NCI-H2081 (cell line): ENCODE data around the gene VPS35.
A peak's percentile ranks its signal among the peaks of the same experiment; 100 is the strongest.

Experiments used
- DNase-seq, 2 experiments: peaks; one replicate each; lab custom pipeline; 2025; lab: John Stamatoyannopoulos, UW

The VPS35 gene

DNA sequence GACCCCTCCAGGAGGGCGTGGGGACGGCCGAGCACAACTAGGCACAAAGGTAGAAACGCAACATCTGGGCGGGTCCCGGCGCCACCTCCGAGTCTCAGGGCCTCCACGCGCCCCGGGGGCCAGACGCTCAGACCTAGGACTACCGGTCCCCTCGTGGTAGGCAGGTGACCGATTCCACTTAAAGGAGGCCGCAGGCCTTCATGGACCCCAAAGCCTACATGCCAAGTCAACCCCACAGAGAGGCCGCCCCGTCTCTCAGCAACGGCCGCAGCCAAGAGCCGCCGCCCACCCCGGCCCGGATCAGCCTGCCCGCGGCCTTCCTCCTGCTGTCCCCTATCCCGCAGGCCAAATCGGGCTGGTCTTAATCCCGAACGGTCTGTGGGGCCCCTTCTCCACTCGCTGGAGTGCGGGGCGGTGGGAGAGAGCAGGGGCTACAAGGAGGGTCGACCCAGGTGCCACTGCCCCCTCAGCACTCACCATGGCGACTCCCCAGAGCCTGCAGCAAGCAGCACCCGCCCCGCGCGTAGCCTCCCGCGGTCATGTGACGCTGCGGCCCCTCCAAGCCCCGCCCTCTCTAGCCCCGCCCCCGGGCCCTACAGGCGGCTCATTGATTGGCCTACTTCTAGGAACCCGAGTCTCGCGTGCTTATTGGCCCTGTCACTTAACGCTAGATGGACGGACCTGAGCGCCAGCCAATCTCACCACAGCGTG lies at the start of gene VPS35:
VPS35 (minus strand) TSS at position 525 of the 711 bp plus-strand sequence; CDS start at position 480, 45 bp downstream.
- DNase-seq: peak; percentile 95 to 96

DNA sequence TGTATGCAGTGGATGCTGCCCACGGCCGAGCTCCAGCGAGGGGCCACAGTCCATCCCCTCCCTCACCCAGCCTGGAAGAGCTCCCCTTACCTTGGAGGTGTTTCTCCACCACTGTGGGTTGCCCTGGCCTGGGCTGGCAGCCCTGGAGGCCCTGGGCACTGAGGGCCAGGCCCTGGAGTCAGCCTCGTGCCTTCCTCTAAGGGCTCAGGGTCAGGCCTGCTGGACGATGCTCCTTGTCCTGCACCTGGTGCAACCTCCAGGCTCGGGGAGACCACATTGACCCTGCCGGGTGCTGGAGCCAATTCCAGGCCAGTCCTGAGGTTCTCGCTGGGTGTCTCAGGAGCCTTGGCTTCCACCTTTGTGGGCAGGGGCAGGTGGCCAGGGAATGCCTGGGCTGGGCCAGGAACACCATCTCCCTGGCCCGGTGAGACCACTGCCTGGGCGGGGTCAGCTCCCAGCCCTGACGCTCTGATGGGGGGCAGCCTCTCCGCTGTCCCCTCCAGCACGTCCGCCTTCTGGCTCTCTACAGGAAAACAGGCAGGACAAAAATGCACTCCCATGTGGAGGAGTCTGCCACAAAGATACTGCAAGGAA lies 48.7 kb upstream of the VPS35 start:
- DNase-seq: no peak

DNA sequence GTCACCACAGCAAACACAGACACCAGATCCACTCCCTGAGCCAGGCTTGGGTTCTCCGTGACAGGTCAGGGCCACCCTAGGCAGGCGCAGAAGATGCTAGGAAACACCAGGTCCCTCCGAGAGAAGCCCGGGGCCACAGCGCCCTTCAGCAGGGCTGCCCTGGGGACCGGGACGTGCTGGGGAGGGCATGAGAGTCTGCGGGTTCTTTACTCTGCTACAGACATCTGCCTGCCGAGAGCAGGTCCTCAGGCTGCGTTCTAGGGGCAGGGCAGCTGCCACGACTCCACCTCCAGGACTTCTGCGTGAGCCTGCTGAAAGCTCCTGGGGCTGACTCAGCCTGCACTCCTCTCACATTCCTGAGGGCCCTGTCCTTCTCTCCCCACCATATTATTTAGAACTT lies 47.7 kb upstream of the VPS35 start:
- no peak for DNase-seq

DNA sequence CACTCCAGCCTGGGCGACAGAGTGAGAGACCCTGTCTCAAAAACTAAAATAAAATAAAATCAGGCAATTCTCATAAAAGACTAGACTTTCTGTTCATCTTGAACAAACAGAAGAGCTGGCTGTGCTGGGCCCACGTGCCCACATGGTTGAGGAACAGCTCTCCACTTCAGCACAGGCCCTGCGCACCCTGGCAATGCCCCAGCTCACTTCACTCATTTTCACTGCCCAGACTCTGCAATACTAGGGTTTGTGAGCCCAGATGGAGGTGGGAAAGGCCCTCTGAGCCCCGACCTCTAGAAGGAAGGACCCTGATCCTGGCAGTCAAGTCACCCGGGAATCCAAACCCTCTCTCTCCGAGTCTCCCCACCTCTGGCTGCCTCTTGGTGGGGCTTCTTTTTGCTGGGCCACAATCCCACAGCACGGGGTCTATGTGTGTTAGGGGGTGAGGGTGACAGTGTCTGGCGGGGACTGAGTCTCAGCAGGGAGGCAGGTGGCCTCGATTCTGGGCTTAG lies 44.4 kb upstream of the VPS35 start:
- DNase-seq: no peak

GRCh38 chr16:46732561-46732960 lies 43.6 kb upstream of the VPS35 start:
- no peak for DNase-seq

GRCh38 chr16:46731691-46732555 lies 42.9 kb upstream of the VPS35 start:
- DNase-seq: no peak

DNA sequence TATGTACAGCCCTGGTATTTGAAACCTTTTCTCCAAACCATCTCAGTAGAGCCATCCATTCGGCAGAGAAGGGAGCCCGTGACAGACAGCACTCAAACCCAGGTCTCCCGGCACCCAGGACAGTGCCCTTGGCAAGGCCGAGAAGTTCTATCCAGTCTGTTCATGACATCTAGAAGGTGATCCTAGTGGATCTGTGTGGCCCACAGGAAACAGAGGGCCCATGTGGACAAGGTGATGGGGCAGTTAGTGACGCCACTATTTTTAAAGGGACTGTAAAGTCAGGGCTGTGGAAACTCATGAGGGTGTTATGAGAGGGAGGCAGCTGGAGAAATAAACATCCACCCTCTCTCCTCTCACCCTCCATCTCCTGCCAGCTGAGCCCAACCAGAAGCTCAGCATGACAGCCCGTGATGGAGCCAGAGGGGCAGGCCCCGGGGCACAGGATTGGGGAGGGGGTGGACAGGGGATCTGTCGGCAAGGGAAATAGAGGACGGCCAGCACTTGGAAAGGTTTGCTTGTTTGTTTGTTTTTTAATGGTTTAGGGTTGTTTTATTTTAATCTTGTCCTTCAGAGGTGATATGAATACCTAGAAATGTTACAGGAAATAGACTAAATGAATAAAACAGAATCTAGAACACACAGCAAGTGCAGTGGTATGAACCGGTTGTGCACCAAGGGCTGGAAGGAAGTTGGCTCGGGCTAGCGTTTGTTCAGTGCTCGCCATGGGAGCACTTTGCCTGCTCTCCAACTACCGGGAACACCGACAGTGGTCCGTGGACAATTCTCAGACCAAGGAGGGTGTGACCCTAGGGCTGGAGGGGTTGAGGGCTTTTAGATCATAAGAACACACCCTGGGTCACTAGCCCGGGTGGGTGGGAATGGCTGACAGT lies 42.1 kb upstream of the VPS35 start:
- DNase-seq: no peak

GRCh38 chr16:46730126-46730525 lies 41.1 kb upstream of the VPS35 start:
- no peak for DNase-seq

GRCh38 chr16:46729326-46729995 lies 40.5 kb upstream of the VPS35 start:
- no peak for DNase-seq

DNA sequence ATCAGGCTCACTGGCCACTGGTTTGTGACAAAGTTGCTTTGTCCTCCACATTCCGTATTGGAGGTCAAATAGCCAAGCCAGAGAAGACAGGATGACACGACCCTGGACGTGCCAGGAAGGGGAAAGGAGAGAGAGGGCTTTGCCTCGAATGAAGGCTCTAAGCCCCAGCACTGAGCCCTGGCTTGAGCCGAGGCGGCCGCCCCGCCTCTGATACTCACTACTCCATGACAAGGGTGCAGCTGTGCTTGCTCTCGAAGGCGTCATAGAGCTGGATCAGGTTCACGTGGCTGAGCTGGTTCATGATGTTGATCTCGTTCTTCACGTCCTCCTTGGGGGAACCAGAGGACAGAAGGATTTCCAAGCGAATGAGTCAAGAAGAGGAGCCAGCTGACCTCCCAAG lies 39.8 kb upstream of the VPS35 start:
- DNase-seq: no peak

DNA sequence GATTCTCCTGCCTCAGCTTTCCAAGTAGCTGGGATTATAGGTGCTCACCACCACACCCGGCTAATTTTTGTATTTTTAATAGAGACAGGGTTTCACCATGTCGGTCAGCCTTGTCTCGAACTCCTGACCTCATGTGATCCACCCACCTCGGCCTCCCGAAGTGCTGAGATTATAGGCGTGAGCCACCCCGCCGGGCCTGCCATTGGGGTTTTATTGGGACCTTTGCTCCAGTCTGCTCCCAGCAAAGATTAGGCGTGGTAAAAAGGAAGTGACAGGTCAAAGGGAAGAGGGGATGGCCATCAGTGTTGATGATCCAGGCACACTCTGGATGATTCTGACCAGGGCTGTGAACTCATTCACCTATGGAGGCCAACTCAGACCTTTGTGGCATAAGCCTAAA lies 38.7 kb upstream of the VPS35 start:
- DNase-seq: no peak

DNA sequence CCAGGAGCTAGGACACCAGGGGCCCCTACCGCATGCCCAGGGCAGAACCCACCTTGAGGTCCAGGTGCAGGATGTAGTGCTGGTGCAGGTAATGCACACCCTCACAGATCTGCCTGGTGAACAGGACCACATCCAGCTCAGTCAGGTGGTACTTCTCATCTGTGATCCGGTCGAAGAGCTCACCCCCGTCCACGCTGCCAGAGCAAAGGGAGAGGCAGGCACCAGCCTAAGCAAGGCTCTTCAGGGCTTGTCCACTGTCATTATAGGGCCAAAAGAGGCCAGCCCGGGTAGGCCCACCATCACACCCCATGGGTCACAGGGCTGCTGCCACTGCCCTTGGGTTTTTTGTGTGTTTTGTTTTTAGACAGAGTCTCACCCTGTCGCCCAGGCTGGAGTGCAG lies 38.2 kb upstream of the VPS35 start:
- no peak for DNase-seq

DNA sequence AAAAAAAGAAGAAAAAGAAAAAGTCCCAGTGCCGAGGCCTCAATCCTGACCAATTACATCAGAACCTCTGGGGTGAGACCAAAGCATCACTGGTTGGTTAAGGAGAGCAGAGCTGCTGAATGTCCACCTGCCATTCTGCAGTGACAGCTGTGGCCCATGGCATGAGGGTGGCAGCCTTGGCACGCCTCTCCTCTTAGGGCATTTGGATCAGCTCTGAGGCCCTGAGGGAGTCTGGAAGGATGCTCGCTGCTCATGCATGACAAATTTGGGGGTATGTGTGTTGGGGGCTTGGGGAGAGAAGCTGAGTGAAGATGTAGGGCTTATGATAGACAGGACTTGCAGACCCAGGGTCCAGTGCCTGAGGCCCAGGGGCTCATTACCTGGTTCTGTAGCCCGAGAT lies 32.9 kb upstream of the VPS35 start:
- no peak for DNase-seq

- no peak for DNase-seq
Observed at GRCh38 chr16:46720619-46721018, 31.6 kb upstream of the VPS35 start.

DNA sequence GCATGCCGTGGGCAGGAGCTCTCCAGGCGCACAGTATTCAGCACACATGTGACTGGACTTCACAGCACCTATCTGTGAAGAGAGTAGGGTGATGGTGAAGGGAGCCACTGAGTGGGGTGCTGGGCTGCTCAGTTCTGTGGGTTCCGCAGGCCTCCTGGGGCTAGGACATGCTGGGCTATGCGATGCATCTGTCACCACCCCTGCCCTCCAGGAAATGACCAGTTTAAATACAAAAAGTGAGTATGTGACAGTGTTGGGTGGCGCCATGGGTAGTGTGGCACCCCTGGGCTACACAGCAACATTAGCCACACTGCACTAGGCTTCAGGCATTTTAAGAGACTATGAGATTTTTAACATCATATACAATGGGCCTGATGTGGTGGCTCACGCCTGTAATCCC lies 30.6 kb upstream of the VPS35 start:
- DNase-seq: no peak

- DNase-seq: no peak
Observed at GRCh38 chr16:46718214-46718613, 29.2 kb upstream of the VPS35 start.

DNA sequence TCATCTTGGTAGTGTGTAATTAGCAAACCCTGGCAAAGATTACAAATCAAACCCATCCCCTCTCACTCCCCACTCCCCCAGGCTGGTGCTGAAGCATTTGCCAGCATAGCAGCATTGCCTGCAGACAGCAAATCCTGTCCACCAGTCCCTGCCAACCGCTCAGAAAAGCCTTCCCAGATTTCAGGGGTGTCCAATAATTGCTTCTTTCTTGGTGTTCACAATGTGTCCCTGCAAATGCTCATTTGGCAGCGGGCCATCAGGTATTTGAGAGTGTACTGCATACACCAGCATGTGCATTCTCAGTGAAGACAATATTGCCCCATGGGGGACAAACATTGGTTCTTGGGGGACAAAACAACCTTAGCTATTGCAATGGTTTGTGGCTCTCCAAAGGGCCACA lies 28.7 kb upstream of the VPS35 start:
- DNase-seq: no peak

DNA sequence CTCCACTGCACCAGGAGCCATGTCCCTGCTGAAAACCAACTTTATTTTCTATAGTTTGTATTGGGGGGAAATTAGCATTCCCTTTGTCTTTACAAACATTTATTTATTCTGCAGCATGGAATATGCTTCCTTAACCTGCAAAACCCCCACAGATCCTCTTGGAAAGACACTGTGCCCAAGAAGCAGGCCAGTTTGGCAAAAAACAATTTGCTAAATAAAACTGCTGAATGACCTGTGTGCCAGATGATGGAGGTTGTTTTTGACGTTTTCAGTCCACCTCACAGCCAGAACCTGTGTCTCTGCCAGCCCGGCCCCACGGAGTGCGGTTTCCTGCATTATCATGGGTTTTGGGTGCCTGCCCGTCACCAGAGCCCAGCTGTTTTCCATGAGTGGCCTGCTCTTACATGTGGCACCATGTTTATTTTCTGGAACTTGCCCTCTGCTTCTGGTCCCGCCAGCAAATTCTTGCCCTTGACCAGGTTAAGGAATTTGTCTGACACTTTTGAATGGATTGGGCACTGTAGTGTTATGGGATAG lies 26.9 kb upstream of the VPS35 start:
- DNase-seq: no peak

GRCh38 chr16:46714797-46715591 lies 26.0 kb upstream of the VPS35 start:
- no peak for DNase-seq

DNA sequence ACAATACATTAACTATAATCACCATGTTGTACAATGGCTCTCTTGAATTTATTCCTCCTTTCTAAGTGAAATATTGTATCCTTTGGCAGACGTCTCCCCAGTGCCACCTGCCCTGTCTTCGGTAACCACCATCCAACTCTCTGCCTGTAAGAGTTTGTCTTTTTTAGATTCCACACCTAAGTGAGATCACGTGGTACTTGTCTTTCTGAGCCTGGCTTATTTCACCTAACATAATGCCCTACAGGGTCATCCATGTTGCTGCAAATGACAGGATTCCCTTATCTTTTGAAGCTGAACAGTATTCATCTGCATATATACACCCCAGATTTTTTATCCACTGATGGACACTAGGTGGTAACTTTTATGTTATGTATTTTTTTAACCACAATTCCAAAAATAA lies 24.7 kb upstream of the VPS35 start:
- no peak for DNase-seq
